ENCODE data around the gene TIMM29.

- TF ChIP-seq ZNF687 (CRISPR knock-in tag; IDR thresholded peaks at IDR 0.05) (no peak), ZNF580 (CRISPR knock-in tag; IDR thresholded peaks at IDR 0.05; ENCODE audit: borderline replicate concordance, low read depth) (no peak), HNRNPL (IDR thresholded peaks at IDR 0.05; ENCODE audit: low read depth, low read length) (no peak), POLR2AphosphoS5 (IDR thresholded peaks at IDR 0.05; ENCODE audit: low read depth, low read length) (no peak)
Observed at GRCh38 chr19:10968527-10969135, 40.0 kb downstream of the TIMM29 start.

Measured in HepG2 (cell line).